Measurements from ENCODE around the gene GDPGP1. TPM values are rescaled to one million over a fixed set of nuclear protein-coding genes. Genes with fewer than 3 reads are reported as not detected.
A peak's percentile ranks its signal among the peaks of the same experiment; 100 is the strongest.

The GDPGP1 gene
- total RNA-seq, 2 experiments from 2014 or later, result 12.9 to 22.3 TPM

DNA sequence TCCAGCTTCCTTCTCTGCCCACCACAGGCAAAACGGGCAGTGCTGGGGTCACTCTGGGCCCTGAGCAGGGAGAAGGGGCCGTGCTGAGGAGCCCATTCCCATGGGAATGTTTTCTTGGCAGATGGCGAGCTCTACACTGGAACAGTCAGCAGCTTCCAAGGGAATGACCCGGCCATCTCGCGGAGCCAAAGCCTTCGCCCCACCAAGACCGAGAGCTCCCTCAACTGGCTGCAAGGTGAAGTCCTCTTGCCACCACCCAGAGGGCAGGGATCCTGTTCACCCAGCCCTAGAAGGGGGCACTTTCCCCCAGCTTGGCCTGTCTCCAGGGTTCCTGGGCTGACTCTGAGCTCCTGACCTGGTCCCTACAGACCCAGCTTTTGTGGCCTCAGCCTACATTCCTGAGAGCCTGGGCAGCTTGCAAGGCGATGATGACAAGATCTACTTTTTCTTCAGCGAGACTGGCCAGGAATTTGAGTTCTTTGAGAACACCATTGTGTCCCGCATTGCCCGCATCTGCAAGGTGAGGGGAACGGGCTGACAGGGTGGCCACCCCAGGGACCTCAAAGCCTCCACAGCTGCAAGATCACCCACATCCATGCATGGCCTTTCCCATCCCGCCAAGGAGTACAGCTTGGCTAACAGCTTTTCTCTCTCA lies 12.6 kb upstream of the GDPGP1 start:
- H3K36me3 ChIP-seq (ENCODE audit: insufficient read depth, low read length), result peaks cover 28% of the 10 kb centered on the region; the same call in 1 of the 2 replicates
- H3K9me3 ChIP-seq (ENCODE audit: low read length), result no peaks in the 10 kb centered on the region
- no peak overlapping the region for H2AFZ ChIP-seq (ENCODE audit: low read length)
- TF ChIP-seq, protein P1, sequence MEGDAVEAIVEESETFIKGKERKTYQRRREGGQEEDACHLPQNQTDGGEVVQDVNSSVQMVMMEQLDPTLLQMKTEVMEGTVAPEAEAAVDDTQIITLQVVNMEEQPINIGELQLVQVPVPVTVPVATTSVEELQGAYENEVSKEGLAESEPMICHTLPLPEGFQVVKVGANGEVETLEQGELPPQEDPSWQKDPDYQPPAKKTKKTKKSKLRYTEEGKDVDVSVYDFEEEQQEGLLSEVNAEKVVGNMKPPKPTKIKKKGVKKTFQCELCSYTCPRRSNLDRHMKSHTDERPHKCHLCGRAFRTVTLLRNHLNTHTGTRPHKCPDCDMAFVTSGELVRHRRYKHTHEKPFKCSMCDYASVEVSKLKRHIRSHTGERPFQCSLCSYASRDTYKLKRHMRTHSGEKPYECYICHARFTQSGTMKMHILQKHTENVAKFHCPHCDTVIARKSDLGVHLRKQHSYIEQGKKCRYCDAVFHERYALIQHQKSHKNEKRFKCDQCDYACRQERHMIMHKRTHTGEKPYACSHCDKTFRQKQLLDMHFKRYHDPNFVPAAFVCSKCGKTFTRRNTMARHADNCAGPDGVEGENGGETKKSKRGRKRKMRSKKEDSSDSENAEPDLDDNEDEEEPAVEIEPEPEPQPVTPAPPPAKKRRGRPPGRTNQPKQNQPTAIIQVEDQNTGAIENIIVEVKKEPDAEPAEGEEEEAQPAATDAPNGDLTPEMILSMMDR (conservative IDR thresholded peaks at IDR 0.05; ENCODE audit: low read length), result peak; percentile 77
- no peak for TF ChIP-seq EZH2phosphoT487 (IDR thresholded peaks at IDR 0.05; ENCODE audit: borderline replicate concordance, low read depth, low read length)
- H4K20me1 ChIP-seq (ENCODE audit: insufficient read depth, low read length), result no peaks in the 10 kb centered on the region
- no peaks in the 10 kb centered on the region for H3K79me2 ChIP-seq (ENCODE audit: insufficient read depth, low read depth, low read length)
- CTCF ChIA-PET (ENCODE audit: unreplicated experiment), result interaction anchor here (1.1 to 1.2 kb wide), 3 partner anchors 10 to 60 kb away, joined by 4 to 8 read pairs (median 4); no protein-coding TSS in a partner anchor
- DNase-seq (ENCODE audit: low spot score), result peak; percentile 52
- intact Hi-C loops (cut with micrococcal nuclease; ENCODE audit: unreplicated experiment), result no loop called here
- BruUV-seq (replicated peaks), result no TSS peak
- POLR2A ChIA-PET, result interaction anchor here (0.7 to 1.2 kb wide), 4 partner anchors 11 to 411 kb away, joined by 3 to 4 read pairs (median 4); partner anchors contain the start of genes CIB1, GDPGP1 and SEMA4B
- no peak overlapping the region for H3K4me3 ChIP-seq (ENCODE audit: low read depth, low read length, poor library complexity, severe bottlenecking)
- no peak overlapping the region for H3K4me2 ChIP-seq (ENCODE audit: low read length)
- no peak overlapping the region for H3K27ac ChIP-seq (ENCODE audit: low read depth, low read length, poor library complexity, severe bottlenecking)
- peaks cover 5% of the 10 kb centered on the region for H3K4me1 ChIP-seq (ENCODE audit: insufficient read depth, low read length, poor library complexity, severe bottlenecking)
- H3K9me2 ChIP-seq (ENCODE audit: insufficient read depth, low read length), result no peaks in the 10 kb centered on the region

DNA sequence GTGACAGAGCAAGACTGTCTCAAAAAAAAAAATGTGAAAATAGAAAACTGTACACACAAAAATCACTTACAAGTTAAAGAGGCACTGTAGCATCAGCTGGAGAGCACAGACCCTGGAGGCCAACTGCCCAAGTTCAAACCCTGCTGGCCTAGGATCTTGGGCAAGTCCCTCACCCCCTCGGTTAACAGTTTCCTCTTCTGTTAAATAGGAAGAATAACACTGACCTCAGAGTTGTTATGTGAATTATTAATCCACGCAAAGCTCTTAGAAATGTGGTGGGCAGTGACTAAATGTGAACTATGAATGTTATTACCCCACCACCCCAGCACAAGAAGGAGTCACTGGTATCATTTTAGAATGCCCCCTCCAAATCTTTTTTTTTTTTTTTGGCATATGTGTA lies 11.5 kb upstream of the GDPGP1 start:
- Histone ChIP-seq H3K27ac (ENCODE audit: low read depth, low read length, poor library complexity, severe bottlenecking) (no peak overlapping the region), H3K4me2 (ENCODE audit: low read length) (no peak overlapping the region), H2AFZ (ENCODE audit: low read length) (no peak overlapping the region), H3K4me3 (ENCODE audit: low read depth, low read length, poor library complexity, severe bottlenecking) (no peak overlapping the region), H4K20me1 (ENCODE audit: insufficient read depth, low read length) (no peaks in the 10 kb centered on the region), H3K79me2 (ENCODE audit: insufficient read depth, low read depth, low read length) (no peaks in the 10 kb centered on the region), H3K9me3 (ENCODE audit: low read length) (no peaks in the 10 kb centered on the region), H3K4me1 (ENCODE audit: insufficient read depth, low read length, poor library complexity, severe bottlenecking) (peaks cover 5% of the 10 kb centered on the region), H3K36me3 (ENCODE audit: insufficient read depth, low read length) (peaks cover 33% of the 10 kb centered on the region; the same call in 1 of the 2 replicates), H3K9me2 (ENCODE audit: insufficient read depth, low read length) (no peaks in the 10 kb centered on the region)
- ChIA-PET POLR2A (interaction anchor here (0.6 kb wide), 1 partner anchor 492 kb away, joined by 3 read pairs; no protein-coding TSS in a partner anchor), CTCF (ENCODE audit: unreplicated experiment) (no interaction called here)
- no peak for TF ChIP-seq EZH2phosphoT487 (IDR thresholded peaks at IDR 0.05; ENCODE audit: borderline replicate concordance, low read depth, low read length)
- TF ChIP-seq, protein P1 (conservative IDR thresholded peaks at IDR 0.05; ENCODE audit: low read length), result no peak
- intact Hi-C loops (cut with micrococcal nuclease; ENCODE audit: unreplicated experiment), result no loop called here
- DNase-seq (ENCODE audit: low spot score), result no peak
- no TSS peak for BruUV-seq (replicated peaks)
